Colon (tissue), 2 donors: ENCODE measurements around the gene CDC45.

Experiments used
- FAIRE-seq: peaks from 2 replicates; lab custom pipeline; 2012; peaks lifted over from hg19 to GRCh38; lab: Jason Lieb, UNC
- donor health status: control.
- donor health status: control.

The CDC45 gene

DNA sequence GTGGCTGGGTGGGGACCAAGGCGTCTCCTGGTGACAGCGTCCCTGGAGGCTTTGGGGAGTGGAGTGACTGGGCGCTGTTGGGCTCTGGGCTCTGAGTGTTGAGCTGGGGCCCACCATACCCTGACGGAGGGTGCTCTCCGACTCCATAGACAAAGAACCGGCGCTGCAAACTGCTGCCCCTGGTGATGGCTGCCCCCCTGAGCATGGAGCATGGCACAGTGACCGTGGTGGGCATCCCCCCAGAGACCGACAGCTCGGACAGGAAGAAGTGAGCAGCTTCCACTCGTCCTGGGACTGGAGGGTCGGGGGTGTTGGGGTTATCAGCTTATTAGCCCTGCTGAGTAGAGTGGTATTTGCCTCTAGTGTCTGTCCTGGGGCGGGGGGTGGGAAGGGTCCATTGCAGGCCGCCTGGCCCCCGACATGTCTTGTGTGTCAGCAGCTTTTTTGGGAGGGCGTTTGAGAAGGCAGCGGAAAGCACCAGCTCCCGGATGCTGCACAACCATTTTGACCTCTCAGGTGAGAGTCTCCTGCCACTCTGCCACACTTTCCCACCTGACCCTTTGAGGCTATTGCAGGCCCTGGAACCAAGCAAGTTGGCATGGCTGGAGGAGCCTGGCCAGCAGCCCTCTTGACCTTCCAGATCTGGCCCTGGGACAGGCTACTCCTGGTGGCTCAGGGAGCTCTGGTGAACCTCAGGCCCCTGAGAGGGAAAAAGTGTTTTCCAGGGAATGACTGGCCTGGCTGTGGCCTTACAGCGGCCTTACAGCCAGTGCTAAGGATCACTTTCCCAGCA lies 36.9 kb downstream of the CDC45 start:
- FAIRE-seq = no peak

DNA sequence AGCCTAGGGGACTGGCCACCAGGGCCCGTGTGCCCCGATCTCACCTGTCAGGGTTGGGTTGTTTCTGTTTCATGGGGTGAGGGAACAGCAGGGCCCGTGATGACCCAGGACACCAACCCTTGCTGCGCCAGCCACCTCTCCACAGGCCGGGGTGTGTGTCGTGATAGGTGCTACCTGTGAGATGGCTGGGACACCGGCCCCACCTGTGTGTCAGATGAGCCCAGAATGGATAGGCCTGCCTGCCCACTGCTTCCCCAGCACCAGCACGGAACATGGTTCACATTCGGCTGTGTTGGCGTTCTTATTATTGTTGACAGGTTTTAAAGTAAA lies 37.4 kb downstream of the CDC45 start:
- FAIRE-seq = no peak

DNA sequence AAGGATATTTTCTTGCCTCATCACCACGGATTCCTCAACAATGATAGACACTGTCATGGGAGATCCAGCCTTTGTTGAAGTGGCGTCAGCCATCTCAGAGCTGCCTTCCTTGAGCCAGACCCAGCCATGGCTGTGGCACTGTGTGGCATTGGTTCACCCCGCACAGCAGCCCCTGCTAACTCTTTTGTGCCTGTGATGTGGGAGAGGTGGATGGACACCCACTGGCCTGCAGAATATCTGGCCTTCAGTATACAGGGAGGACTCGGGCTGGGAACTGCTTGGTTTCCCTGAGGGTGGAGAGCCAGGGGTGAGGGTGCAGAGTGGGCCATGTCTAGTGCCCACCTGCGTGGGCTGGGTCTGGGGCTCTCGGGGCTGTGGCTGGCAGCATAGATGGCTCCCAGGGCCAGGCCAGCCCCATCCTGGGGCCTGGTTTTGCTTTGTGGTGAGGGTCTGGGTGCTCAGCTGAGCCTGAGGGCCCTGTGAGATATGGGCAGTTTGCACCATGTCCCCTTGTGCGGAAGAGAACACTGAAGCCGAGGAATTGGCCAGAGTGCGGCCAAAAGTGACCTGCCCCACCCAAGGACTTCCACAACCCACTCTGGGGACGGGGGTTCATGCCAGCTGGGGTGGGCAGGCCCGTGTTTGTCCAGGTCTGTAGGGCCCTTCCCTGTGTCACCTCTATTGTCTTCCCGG lies 38.3 kb downstream of the CDC45 start:
- no peak for FAIRE-seq

DNA sequence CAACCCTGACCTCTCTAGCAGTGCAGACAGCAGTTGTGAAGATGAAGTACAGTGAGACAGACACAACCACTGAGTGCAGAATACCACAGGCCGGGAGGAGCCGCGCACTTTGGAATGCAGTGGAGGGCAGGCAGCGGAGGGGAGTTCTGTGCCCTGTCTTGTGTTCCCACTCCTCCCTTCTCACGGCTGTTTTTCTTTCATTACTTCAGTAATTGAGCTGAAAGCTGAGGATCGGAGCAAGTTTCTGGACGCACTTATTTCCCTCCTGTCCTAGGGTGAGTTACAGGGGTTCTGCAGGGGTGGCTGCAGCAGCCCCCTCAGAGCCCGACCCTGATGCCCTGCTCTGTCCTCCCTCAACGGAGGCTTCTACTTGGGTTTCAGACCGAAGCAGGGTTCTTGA lies 38.9 kb downstream of the CDC45 start:
- FAIRE-seq = no peak

DNA sequence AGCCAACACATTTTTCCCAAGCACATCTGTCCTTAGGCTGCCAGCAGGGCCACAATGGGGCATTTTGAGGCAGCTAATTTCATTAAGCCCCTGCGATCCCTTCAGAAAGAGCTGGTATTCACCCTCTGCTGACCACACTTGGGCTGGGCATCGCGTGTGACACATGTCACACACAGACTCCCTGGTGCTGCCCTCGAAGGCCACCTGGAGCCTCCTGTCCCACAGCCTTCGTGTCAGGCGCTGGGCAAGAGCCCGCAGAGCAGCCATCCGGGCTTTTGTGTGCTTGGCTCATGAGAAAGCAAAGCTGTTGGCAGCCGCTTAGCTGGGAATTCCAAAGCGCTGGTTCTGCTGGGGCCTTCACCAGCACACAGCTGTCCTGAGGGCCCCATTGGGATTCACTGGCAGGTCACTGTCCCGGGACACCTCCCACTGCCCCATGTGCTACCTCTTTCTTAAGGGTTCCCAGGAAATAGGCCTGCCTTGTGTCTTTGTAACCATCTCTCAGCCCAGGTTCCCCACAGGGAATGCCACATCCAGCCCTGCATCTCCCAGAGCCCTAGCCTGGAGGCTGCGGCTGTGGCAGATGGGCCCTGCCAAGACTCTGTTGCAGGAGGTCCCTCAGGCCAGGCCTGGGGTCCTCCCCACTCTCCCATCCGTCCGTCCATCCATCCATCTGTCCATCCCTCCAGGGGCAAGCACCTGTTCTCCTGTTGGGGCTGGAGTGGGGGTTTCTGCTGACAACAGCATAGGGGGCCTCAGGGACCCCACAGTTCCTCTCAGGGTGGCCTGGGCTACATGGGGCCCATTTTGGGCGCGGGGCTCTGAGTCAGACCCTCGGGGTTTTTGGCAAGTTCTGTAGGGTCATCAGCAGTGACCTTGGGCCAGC lies 39.6 kb downstream of the CDC45 start:
- FAIRE-seq = no peak

DNA sequence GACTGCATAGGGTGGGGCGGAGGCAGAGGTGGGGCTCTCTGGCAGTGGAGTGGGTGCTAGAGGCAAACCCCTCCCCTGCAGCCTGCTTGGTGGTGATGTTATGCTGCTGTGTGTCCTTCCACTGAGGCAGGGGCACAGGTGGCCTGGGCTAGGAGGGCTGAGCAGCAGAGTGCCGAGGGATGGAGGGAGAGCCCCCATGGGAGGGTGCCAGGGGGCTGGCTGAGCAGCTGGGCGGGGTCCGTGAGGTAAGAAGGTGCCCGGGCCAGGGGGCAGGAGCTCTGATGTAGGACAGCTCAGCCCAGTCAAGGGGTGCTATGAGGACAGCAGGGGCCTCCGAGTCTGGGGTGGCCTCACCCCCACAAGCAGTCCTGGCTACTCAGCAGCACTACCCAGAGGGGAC lies 40.3 kb downstream of the CDC45 start:
- no peak for FAIRE-seq

DNA sequence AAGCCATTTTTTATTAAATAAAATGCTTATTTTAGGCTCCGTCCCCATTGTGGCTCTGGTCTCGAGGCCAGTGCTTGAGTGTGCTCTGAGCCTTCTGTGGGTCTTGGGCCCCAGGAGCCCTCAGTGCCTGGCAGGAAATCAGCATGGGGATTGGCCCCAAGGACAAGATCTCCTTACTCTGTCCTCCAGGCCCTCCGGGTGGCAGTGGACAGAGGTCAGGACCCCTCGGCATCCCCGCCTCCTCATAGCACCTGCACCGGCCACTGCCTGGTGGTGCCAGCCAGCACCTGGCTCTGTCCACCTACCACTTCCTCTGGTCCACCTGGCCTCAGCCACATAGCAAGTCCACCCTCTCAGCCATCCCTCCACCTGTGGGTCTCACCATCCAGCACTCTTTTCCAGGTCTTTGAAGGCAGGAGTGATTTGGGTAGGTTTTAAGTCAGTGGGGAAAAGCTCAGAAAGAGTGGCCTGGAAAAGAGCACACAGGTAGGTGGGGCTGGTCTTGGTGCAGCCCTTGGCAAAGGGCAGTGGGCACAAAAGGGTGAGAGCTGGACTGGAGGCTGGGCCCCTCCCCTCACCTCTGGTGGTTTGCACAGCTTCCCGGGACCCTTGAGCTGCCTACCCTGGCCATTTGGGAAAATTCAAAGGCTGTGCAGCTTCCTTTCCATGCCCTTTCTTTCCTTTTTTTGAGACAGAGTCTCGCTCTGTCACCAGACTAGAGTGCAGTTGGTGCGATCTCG lies 41.0 kb downstream of the CDC45 start:
- FAIRE-seq = no peak

DNA sequence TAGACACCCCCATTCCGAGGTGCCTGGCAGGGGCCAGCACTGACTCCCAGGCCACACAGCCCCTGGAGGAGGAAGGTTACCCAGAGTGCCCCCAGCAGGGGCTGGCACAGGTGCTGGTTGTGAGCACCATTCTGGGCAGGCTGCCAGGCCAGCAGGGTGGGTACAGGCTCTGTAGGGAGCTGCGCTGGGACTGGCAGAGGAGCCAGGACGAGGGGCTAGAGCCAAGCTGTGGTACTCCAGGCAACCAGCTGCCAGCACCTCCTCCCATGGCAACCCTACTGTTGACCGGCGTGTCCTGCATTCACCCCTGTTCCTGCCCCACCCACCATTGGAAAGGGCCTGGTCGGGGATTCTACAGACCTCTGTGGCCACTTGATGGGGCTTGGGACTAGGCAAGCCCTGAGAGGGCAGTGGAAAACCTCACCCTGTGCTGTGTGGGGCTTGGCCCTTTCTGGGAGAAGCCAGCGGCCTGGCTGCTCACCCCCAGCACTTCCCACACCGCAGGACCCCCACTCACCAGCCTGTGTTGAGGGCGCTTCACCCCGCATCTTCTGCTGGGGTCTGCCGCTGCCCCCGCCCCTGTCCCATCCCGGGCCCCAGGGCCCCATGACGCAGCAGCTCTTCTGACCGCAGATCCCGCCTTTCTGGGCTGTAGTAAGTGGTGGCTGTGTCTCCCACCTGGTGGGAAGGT lies 42.6 kb downstream of the CDC45 start:
- no peak for FAIRE-seq

DNA sequence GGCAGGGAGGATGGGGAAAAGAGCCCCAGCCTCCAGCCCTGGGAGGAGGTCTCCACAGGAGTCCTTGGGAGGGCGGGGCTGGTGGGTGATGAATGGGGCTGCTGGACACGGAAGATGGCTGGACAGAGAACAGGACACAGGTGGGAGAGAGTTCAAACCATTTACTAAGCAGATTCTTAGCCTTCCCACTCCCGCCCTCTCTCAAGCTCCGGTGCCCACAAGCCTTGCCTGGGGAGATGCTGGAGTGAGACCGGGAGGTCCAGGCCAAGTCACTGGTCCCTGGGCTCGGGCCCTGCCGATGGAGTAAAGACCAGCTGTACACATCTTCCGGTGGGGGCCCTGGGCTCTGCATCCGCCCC lies 43.1 kb downstream of the CDC45 start:
- no peak for FAIRE-seq

DNA sequence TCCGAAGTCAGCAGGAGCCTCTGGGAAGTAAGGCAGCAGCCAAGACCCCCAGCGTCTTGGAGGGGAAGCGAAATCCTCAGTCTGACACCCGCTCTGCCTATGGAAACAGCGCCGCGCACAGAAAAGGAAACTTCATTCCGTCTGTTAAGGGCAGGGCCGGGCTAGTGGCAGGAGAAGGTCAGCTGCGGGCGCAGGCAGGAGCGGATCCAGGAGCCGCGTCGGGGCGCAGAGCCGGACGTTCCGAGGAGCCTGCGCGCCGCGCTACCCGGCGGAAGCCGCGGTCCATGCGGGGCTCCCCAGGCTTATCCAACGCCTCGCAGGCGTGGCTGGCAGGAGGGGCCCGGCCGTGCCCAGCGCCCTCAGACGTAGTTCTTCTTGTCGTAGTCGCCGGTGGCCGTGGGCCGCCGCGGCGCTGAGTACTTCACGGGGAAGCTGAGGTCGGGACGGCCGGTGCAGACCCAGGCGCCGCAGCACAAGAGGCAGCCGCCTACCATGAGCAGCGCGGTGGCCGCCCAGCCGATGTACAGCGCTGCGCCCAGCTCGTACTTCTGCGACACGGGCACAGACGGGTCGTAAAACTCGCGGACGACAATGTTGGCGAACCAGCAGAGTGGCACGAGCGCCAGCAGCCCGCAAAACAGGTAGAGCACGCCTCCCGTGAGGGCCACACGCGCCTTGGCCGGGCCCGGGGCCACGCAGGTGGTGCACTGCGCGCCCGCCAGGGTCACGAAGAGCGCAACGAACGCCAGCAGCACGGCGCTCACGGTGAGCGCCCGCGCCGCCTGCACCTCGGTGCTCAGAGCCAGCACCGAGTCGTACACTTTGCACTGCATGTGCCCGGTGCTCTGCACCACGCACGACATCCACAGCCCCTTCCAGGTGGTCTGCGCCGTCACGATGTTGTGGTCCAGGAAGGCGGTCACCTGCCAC lies 43.8 kb downstream of the CDC45 start:
- FAIRE-seq = no peak

DNA sequence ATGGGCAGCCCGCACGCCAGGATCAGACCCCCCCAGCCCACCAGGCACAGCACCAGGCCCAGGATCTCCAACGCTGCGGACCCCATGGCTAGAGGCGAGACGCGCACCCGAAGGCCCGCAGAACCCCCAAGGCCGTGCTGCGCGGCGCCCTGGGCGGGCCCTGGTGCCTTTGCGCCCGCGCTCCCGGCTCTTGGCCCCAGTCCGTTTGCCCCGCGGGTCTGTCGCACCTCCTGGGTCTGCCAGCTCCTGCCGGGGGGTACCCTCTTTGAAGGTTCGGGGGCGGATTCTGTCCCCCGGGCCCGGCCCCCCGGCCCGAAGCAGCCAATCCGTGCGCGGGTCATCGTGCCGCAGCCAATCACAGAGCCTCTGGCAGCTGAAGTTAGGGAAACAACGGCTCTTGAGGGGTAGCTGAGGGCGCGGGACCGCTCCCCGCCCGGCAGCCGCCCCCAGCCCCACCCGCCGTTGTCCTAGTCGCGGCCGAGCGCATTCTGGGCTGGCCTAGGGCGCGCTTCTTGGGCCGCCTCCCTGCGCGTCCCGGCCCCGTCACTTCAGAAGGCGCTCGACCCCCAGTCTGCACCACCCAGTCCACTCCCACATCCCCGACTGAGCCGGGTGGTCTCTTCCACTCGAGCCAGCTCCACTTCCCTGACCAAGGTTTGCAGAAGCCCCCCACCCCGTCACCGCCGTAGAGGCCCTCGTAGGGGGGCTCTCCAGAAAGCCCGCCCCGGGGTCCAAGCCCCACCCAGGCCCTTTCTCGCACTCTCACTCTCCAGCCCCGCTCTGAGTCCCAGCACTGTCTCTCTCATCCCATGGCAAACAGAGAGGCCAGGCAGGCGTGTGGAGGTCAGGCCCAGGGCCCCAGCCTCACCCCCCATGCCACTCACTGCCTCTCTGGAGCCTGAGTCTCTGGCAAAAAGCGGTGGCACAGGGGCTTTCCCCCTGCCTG lies 44.7 kb downstream of the CDC45 start, which contains the start of gene CLDN5:
Gene CLDN5 (minus strand): TSS at position 241 of the 946 bp plus-strand sequence. CDS start 155 bp downstream, at position 86.
- FAIRE-seq = no peak

DNA sequence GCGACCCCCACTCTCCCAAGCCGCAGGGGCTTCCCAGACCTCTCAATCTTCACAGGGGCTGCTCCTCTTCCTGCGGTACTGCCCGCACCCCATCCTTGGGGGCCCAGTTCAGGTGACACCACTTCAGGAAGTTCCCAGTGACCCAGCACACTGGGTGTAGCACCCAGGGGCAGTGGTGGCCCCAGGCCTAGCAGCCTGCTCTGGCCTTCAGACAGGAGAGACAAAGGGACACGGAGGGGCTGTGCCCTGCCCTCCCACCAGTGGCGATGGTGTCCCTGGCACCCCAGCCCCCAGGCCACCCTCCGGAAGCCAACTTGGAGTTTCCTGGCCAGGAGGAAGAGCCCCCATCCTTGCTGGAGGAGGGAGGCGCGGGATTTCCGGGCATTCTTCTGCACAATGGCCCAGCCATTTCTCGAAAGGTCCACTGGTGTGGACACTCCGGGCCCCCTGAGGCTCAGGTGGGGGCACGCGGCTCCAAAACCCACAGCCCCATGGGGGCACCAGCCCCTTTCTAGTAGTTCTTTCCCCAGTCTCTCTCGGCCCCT lies 45.5 kb downstream of the CDC45 start:
- no peak for FAIRE-seq

DNA sequence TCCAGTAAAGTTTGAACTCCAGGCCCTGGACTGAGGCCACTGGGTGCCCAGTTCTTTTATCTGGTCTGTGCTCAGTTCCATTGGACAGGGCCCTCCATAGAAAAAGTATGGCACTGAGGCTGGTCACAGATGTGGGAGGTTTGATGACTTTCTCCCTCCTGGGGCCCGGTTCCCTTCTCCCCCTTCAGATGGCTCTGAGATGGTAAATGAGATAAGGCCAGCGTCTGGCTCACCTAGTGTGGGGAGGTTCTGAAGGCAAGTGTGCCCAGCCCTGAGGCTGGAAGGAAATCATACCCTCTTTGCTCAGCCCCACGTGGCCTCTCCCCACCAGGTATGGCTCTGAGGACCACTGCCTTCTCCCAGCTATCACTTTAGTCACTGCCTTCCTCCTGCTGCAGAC lies 45.9 kb downstream of the CDC45 start:
- no peak for FAIRE-seq

DNA sequence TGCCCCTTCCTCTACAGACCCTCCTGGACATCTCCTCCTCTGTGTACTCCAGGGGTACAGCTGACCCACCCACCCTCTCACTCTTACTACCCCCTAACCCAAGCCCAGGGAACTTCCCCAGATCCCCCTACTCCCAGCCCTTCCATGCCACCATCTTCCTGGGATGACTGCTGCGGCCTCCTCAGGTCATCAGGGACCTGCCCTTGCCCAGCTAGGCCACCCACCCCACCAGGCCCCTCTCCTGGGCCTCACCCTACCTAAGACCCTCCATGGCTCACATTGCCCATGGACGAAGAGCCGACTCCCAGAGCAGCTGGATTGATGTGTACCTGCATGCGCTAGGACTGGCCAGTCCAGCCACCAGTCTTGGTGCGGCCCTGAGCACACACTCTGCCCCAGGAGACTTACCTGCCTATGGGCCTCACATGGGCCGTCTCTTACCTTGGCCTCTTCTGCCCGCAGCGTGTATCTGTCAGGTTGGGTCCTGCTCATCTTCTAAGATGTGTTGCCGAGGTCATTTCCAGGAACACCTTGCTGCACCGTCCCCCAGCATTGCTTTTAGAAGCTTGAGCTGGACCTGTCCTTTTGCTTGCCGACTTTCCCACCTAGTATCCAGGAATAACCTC lies 46.5 kb downstream of the CDC45 start:
- no peak for FAIRE-seq

DNA sequence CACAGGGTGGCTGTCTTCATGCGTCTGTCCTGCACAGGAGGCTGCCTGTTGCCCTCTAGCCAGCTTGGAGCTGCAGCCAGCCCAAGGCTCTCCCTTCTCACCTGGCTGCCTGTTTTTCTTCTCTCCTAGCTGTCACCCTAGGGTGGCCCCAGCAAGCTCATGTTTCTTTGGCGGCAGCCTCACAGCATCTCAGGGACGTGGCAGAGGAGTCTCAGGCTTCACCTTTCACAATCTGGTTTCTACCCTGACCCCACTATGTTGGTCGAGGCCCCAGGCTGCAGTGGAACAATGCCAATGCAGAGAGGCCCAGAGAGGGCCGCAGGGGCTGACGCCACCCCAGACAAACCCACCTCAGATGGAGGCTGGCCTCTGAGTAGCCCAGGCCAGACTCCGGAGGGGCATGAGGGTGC lies 47.0 kb downstream of the CDC45 start:
- FAIRE-seq = no peak

DNA sequence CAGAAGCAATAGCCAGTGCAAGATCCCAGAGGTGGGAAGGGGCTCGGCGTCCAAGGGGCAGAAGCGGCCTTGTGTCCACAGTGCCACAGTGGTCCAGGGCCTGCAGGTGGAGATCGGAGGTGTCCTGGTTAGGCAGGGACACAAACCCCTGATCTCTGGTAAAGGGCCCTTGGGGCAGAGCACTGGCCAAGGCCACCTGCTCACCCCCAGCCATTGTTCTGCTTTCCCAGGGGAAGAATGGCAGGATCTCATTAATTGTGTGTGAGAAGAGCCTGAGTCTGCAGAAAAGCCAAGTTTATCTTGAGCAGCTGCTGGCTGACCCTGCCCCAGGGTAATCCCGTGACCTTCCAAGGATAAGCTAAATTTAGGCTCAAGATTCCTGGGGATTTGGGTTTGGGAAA lies 47.6 kb downstream of the CDC45 start:
- FAIRE-seq = no peak

DNA sequence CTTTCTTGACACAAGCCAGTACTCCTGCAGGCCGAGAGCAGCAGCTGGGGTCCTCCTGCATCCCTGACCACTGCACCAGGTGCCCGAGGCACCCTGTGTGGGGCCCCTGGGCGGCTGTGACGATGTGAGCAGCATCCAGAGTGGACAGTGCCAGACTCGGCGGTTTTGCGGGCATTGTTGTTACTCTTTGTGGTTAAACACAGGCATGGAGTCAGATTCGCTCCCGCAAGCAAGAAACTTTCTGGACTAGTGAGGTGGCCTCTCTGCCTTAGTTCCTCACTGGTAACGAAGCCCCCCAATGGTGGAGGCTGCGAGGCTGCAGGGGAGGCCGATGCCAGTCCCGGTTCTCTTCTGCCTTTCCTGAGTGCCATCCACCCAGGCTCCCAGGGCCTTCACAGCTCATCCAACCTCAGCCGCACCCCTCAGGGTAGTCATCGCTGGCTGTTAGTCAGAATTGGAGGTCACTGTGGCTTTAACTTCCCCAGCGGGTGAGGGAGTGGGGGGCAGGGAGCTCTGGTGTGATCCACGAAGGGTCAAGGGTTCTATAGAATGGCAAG lies 48.2 kb downstream of the CDC45 start:
- FAIRE-seq = no peak

DNA sequence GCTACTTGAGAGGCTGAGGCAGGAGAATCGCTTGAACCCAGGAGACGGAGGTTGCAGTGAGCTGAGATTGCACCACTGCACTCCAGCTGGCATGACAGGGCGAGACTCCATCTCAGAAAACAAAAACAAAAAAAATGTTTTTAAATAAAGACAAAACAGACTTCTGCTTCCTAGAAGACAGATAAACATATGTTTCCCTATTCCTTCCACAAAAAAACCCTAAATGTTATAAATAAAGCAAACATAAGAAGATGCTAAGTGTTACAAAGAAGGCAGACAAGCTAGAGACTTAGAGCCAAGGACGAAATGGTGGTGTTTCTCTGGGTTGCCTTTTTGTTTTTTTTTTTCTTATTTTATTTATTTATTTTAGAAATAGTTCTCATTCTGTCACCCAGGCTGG lies 50.1 kb downstream of the CDC45 start:
- FAIRE-seq = no peak
